HG03354 (cell line): ENCODE measurements around the gene IFT20.
A peak's percentile ranks its signal among the peaks of the same experiment; 100 is the strongest.

Experiments used
- ATAC-seq: cut with Tn5 transposase; IDR thresholded peaks from one replicate; pipeline ENCODE4 v1.9.1; 2021; ENCODE audit warnings: mild to moderate bottlenecking; ENCODE audit not compliant: unreplicated experiment, poor library complexity, severe bottlenecking

IFT20 gene, protein sequence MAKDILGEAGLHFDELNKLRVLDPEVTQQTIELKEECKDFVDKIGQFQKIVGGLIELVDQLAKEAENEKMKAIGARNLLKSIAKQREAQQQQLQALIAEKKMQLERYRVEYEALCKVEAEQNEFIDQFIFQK

DNA sequence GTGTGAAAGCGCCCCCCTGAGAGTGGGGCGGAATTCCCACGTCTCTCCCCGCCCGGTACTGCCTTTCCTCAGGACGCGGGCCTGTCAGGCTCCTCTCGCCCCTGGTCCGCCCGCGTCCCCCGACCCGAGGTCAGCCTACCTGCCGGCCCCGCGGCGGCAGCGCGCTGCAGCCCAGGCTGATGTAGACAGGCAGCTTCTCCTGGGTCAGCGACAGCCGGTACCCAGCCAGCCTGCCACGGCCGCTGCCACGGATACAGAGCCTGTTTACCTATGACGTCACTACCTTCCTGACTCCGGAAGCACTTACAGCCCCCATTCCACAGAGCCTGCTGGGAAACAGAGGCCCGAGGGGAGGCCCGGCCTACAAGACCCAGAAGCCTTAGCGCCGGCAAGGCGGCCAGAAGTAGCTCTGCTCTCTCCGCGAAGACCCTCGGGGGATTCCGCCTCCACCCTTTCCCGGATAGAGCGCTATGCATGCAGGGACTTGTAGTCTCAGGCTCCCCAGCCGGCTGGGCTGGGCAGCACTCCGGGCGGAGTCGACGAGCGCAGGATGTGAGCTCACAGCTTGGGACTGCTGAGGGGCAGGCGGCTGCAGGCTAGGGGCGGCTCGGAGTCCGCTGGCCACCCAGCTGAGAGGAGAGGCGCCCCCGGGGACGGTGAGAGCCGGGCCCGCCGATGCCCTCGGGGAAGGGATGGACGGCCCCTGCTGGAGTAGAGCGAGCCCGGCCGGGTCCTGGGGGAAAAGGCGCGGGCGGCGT is at the start of gene IFT20, which contains the start of gene TNFAIP1:
Gene IFT20 (minus strand): TSS at position 272 of the 758 bp plus-strand sequence. CDS start 3,487 bp downstream, outside the sequence.
Gene TNFAIP1 (plus strand): TSS at position 561 of the 758 bp plus-strand sequence. CDS start 3,761 bp downstream, outside the sequence.
- peak; percentile 97 for ATAC-seq

DNA sequence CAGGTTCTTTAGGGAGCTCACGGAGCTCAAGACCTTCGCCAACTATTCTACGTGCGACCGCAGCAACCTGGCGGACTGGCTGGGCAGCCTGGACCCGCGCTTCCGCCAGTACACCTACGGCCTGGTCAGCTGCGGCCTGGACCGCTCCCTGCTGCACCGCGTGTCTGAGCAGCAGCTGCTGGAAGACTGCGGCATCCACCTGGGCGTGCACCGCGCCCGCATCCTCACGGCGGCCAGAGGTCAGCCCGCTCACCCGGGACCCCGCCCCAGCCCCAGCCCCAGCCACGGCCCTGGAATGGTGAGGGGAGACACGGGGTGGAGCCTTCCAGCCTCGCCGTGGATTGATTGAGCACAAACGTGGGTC is 49.7 kb upstream of the IFT20 start:
- ATAC-seq, result peak; percentile 34

DNA sequence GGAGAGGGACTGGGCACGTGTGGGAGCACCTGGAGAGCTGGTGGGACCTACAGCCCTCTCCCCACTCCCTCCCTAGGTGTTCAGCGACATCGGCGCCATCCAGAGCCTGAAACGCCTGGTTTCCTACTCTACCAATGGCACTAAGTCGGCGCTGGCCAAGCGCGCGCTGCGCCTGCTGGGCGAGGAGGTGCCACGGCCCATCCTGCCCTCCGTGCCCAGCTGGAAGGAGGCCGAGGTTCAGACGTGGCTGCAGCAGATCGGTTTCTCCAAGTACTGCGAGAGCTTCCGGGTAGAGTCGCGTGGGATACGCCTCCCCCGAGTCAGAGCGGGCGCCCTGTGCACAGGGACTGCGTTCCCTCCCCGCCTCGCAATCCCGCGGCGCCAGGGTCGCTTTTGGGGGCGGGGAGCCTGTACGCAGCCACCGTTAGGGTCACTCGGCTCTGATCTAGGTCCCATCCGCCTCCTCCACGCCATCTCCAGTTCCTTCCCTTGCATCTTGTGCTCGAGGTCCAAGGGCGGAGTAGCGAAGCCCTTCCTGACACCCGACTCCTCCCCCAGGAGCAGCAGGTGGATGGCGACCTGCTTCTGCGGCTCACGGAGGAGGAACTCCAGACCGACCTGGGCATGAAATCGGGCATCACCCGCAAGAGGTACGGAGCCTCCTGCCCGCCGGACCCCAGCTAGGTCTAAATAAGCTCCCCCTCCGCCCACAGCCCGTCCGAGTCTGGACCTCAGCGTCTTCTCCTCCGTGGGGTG is 49.2 kb upstream of the IFT20 start:
- peak; percentile 81 for ATAC-seq

DNA sequence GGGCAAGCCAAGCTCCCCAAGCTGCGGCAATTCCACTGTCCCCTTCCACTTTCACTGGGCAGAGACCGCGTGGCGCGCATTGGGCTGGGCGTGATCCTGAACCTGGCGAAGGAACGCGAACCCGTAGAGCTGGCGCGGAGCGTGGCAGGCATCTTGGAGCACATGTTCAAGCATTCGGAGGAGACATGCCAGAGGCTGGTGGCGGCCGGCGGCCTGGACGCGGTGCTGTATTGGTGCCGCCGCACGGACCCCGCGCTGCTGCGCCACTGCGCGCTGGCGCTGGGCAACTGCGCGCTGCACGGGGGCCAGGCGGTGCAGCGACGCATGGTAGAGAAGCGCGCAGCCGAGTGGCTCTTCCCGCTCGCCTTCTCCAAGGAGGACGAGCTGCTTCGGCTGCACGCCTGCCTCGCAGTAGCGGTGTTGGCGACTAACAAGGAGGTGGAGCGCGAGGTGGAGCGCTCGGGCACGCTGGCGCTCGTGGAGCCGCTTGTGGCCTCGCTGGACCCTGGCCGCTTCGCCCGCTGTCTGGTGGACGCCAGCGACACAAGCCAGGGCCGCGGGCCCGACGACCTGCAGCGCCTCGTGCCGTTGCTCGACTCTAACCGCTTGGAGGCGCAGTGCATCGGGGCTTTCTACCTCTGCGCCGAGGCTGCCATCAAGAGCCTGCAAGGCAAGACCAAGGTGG is 46.0 kb upstream of the IFT20 start:
- no peak for ATAC-seq

DNA sequence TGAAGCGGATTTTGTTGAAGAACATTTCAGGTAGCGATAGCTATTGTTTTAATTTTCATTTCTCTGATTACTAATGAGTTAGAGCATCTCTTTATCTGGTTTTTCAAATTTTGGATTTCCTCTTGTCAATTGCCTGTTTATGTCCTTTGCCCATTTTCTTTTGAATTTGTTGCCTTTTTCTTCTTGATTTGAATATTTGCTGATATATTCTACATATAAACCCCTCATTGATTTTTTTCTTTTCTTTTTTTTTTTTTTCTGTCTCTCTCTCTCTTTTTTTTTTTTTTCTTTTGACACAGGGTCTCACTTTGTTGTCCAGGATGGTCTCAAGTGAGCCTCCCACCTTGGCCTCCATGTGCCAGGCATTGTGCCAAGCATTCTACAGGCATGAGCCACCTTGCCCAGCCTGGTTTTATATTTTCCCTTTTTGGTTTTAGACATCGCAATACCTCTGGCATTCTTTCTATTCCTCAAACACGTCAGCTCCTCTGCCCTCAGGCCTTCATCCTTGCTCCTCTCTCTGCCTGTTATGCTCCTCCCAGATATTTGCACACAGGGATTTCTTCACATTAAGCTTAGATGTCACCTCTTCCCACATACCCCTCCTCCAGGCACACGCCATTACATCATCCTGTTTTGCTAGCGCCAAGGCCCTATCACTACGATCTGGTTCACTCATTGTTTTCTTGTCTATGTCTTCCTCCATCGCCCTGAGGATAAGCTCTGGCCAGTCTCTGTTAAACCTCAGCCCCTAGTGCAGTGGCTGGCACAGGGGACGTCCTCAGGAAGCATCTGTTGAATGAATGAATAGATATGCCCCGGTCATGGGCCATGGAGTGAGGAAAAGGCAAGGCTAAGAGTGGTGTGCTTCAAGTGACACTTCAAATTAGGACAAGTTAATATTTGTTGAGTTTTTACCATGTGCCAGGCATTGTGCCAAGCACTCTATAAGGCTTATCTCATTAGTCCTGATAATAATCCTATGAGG is 44.8 kb upstream of the IFT20 start:
- ATAC-seq, result no peak

DNA sequence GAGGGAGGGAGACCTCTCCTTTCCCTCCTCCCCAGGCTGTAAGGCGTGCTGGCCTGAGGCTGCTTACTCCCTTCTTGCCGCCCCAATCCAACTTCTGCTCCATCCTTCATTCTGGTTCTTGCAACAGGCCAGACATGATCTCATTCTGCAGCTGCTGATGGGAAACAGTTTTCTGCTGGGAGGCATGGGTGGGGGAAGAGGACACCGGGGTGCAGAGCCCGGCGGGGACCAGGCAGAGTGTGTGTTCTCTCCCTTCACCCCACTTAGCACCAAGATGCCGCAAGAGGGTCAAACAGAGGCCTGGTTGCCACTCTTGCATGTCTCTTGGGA is 37.6 kb upstream of the IFT20 start:
- no peak for ATAC-seq

DNA sequence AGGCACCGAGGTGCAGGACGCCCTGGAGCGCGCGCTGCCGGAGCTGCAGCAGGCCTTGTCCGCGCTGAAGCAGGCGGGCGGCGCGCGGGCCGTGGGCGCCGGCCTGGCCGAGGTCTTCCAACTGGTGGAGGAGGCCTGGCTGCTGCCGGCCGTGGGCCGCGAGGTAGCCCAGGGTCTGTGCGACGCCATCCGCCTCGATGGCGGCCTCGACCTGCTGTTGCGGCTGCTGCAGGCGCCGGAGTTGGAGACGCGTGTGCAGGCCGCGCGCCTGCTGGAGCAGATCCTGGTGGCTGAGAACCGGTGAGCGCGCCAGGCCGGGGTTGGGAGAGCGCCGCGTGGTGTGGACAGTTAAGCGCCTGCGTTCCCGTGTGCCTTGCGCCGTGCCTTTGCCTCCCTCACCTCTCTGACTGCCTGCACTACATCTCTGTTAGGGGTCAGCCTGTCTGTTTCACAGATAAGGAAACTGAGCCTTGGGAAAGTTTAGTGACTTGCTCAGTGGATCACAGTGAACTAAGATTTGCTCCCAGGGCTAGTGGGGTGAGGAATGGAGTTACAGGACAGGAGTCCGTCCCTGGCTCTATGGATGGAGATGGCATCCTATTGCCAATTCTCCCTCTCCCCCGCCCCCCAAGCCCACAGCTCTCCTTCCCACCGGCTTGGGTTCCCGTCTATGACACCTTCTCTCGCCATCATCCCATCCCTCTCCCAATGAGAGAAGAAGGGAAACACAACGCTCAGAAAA is 37.1 kb upstream of the IFT20 start:
- no peak for ATAC-seq

DNA sequence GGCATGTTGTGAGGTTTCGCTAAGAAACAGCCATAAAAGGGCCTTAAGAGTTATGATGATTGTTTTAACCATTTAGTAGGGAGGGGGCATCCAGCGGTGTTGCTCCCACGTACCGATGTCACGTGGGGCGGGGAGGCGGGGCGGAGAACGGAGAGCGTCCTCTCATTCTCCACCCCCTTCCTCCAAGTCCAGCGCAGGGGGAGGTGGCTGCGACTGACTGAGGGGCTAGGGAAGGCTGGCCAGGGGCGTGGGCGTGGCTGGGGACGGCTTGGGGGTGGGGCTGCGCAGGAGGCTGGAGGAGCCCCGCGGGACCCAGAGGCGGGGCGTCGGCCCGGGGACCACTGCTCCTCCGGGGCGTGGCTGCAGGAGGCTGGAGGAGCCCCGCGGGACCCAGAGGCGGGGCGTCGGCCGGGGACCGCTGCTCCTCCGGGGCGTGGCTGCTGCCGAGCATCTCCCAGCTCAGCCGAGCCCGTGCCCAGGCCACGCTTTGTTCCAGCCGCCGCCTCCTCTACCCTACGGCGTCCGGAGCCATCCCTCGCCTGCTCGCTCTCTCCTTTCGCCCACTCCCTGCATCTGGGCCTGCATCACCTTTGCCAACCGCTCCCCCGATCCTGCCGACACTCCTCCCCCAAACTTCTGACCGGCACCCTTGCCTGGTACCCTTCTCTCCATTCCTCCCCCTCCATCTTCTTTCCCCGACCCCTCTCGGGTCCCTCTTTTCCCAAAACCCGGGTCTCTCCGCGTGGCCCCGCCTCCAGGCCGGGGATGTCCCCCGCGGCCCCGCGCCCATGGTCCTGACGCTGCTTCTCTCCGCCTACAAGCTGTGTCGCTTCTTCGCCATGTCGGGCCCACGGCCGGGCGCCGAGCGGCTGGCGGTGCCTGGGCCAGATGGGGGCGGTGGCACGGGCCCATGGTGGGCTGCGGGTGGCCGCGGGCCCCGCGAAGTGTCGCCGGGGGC is 36.3 kb upstream of the IFT20 start, which contains the start of gene SARM1:
Gene SARM1 (plus strand): TSS at position 450 of the 958 bp plus-strand sequence. CDS start 339 bp downstream, at position 789.
- ATAC-seq, result peak; percentile 82

DNA sequence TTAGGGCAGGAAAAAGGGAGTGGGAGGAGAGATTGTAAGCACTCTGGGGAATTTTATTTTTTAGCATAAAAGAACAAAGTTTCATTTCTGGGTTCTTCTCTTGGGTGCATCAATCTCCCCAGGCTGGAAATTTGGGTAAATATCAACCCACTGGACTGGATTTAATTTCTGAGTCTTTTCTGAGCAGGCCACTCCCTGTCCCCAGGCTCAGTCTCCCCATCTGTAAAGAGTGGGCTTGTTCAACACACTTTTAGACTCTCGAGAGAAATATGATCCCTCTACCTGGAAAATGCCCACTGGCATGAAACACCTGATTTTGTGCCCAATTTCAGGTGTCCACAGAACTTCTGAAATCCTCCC is 35.5 kb upstream of the IFT20 start:
- no peak for ATAC-seq

DNA sequence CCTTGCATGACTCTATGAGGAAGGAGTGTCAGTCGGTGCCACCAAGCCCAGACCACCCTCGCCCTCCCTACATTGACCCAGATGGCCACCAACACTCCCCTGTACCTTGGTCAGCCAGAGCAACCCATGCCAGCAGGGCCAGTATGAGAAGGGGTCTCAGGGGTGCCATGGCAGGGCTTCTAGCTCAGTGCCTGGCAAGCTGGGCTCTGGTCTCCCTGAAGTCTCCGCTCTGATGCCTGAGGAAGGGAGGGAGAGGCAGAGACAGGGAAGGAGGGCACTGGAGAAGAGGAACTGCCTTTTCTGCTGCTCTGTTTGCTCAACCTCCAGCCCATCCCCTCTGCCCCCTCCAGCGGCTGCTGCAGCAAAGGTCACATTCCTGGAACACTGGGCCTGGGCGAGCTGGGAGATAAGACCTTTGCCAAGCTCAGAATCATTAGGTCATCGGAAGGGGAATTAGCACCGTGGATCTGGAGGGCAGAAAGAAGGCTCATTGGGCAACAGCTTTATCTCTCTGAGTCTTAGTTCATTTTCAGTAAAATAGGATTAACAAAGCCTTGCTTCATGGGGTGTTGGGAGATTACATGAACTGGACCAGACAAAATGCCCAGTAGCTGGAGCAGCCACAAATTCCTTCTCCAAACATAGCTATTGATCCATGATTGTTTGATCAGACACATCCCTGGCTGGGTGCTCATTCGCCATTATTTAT is 34.9 kb upstream of the IFT20 start, which contains the start of gene VTN:
Gene VTN (minus strand): TSS at position 273 of the 709 bp plus-strand sequence. CDS start 104 bp downstream, at position 169.
- no peak for ATAC-seq

DNA sequence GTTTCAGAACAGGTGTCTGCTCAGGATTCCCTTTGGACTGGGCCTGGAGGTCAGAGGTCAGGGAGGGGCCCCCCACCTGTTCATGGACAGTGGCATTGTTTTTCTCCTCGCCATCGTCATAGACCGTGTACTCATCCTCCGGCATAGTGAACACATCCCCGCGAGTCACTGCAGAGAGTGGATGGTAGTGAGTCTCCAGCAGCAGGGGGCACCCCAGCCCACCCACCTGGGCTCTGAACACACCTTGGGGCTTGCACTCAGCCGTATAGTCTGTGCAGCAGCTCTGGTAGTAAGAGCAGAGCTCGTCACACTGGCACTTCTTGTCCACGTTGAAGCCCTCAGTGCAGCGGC is 34.4 kb upstream of the IFT20 start:
- ATAC-seq, result no peak

DNA sequence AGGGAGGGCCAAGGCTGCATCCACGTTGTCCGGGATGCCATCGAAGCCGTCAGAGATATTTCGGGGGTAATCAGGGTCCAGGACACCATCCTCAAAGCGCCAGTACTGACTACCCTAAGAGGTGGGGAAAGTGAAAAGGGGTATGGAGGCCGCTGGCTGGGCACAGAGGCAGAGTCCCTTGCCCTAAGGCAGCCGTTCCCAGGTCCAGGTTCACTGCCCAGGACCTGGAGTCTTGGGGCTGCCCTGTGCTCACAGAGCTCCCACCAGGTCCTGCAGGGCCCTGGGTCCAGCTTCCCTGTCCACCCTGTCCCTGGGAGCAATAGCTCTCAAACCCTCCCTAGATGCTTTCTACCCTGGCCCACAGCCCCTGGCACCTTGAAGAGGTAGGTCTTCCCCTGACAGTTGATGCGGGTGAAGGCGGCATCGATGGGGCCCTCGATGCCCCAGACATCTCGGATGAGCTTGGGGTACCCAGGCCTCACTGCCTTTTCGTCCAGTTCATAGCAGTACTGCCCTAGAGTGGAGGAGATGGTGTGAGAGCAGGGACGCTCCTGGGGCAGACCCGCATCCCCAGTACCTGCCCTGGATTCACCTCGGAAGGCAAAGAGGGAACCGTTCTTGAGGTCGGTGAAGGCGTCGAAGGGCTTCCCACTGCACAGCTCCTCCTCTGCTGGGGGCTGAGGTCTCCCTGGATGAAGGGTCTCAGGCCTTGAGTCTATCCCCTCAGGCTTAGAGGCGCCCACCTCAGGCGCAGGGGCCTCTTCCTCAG is 33.8 kb upstream of the IFT20 start:
- ATAC-seq, result no peak

DNA sequence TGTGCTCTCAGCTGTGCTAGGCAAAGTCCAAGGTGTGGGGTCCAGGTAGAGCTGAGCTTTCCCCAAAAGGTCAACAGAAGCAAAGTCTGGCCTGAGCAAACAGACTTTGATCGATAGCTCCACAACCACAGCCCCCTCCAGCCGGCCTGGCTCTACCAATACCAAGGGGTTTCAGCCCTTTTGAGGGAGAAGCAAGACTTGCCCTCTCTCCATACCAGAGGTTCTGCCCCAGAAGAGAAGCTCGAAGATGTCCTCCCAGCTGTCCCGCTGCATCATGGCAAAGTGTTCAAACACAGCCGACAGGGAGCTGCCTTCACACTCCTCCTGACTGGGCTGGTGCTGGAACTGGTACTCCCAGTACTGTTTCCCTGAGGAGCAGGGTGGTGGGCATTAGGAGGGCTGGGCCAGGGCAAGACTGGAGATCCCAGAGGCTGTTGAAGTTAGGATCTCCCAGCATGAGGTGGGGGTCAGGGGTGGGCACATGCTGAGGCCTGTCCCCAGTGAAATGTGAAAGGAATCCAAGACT is 33.1 kb upstream of the IFT20 start:
- no peak for ATAC-seq

DNA sequence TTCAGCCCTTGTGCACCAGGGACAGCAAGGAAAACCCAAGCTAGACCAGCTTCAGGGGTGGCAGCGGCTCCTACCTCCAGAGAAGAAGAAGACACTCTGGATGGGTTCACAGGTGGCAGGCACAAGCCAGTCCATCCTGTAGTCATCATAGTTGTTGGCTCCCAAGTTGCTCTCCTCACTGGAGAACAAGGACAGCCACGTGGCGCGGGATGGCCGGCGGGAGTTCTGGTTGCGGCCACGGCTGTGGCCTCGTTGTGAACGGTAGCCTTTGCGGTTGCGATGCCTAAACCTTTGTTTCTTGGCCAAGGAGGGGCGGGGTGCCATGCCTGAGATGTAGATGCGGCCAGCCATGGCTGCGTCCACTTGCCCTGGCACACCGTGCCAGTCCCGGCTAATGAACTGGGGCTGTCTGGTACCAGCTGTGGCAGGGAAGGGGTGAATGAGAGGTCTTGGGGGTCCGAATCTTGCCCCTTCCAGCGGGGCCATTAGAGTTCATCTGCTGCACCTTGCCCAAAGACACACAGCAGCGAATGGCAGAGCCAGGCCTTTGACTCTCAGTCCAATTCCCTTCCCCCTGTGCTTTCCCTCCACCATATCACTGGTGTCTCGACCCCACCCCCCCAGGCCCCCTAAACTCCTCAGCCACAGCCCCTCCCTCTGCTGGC is 32.5 kb upstream of the IFT20 start:
- no peak for ATAC-seq

DNA sequence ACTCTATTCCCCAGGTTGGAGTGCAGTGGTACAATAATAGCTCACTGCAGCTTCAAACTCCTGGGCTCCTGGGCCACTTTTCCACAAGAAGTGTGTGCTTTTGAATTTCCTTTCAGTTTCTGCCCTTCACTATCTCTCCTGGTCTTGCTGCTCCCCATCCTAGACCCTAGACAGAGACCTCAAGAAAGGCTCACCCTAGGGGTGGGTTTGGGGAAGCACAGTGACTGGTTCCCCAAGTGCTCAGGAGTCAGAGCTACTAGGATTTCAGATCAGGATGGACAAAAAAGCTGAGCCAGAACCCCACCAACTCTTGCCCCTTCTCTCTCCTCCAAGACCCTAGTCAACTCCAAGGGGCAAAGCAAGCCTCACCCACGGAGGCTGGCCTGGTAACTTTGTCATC is 31.3 kb upstream of the IFT20 start:
- no peak for ATAC-seq
